ENCODE measurements around the gene TAMALIN. TPM values are rescaled to one million over a fixed set of nuclear protein-coding genes. Genes with fewer than 3 reads are reported as not detected.

The TAMALIN gene
- total and polyA plus RNA-seq, 2 experiments from 2014 or later = 0.34 to 3.0 TPM

GRCh38 chr12:52013626-52014310 is 7.0 kb downstream of the TAMALIN start (continued):
- no peak for TF ChIP-seq CTCF (conservative IDR thresholded peaks at IDR 0.05; ENCODE audit: low read depth in 2 of 2)

- Histone ChIP-seq H3K4me2 (peak overlapping the region; percentile 70), H3K27me3 (ENCODE audit: insufficient read depth) (peaks cover 44% of the 10 kb centered on the region), H3F3A (replicated peaks; ENCODE audit: low read depth) (0 out of 2 replicates have a peak, but pooled peaks cover 13% of the 10 kb centered on the region), H3K4me3 (peak overlapping the region; percentile 51), H3K79me2 (replicated peaks; ENCODE audit: insufficient read depth) (no peaks in the 10 kb centered on the region), H4K20me1 (replicated peaks; ENCODE audit: insufficient read depth) (no peaks in the 10 kb centered on the region; the same call in 1 of the 2 replicates), H3K27ac (ENCODE audit: low read depth) (no peak overlapping the region), H3K36me3 (ENCODE audit: insufficient read depth) (no peaks in the 10 kb centered on the region), H3K4me1 (ENCODE audit: insufficient read depth) (peaks cover 23% of the 10 kb centered on the region), H3K9me2 (ENCODE audit: insufficient read depth) (no peaks in the 10 kb centered on the region), H2AFZ (peak overlapping the region; percentile 90)
- ATAC-seq = peak; percentile 48
- H3K36me3 Mint-ChIP-seq (ENCODE audit: low read depth) = peaks cover 3% of the 10 kb centered on the region; the same call in 2 of the 3 replicates
- H3K27ac Mint-ChIP-seq = no peak overlapping the region
- peak; percentile 80 for DNase-seq (ENCODE audit: low spot score)
- no peaks in the 10 kb centered on the region; the same call in 2 of the 3 replicates for H3K9me3 Mint-ChIP-seq
- peaks cover 29% of the 10 kb centered on the region for H3K4me1 Mint-ChIP-seq
- peaks cover 49% of the 10 kb centered on the region for H3K27me3 Mint-ChIP-seq (ENCODE audit: insufficient read depth, low read depth, poor library complexity)
- peak overlapping the region; percentile 58 for H3K4me3 Mint-ChIP-seq
- TF ChIP-seq CTCF (conservative IDR thresholded peaks at IDR 0.05; ENCODE audit: low read depth in 2 of 2) (no peak), CREB1 (CRISPR knock-in tag; IDR thresholded peaks at IDR 0.05; ENCODE audit: low read depth) (no peak), EZH2phosphoT487 (IDR thresholded peaks at IDR 0.05; ENCODE audit: unreplicated experiment) (no peak), POLR2AphosphoS5 (IDR thresholded peaks at IDR 0.05; ENCODE audit: low read depth) (peak; percentile 12; the same call in 1 of the 2 replicates)
These were observed 8.1 kb downstream of the TAMALIN start for GRCh38 chr12:52014567-52015530.

- no peak for DNase-seq (ENCODE audit: low spot score)
- H2AFZ ChIP-seq = no peak overlapping the region
- no peaks in the 10 kb centered on the region for H3K9me2 ChIP-seq (ENCODE audit: insufficient read depth)
- peaks cover 43% of the 10 kb centered on the region for H3K27me3 ChIP-seq (ENCODE audit: insufficient read depth)
- Mint-ChIP-seq H3K36me3 (ENCODE audit: low read depth) (peaks cover 3% of the 10 kb centered on the region; the same call in 2 of the 3 replicates), H3K4me1 (peaks cover 31% of the 10 kb centered on the region), H3K27me3 (ENCODE audit: insufficient read depth, low read depth, poor library complexity) (peaks cover 48% of the 10 kb centered on the region), H3K4me3 (no peak overlapping the region), H3K9me3 (no peaks in the 10 kb centered on the region; the same call in 2 of the 3 replicates), H3K27ac (no peak overlapping the region)
- 0 out of 2 replicates have a peak, but pooled peaks cover 12% of the 10 kb centered on the region for H3F3A ChIP-seq (replicated peaks; ENCODE audit: low read depth)
- H3K4me1 ChIP-seq (ENCODE audit: insufficient read depth) = peaks cover 18% of the 10 kb centered on the region
- no peaks in the 10 kb centered on the region for H3K79me2 ChIP-seq (replicated peaks; ENCODE audit: insufficient read depth)
- no peak for ATAC-seq
- H4K20me1 ChIP-seq (replicated peaks; ENCODE audit: insufficient read depth) = no peaks in the 10 kb centered on the region; the same call in 1 of the 2 replicates
- H3K4me2 ChIP-seq = peak overlapping the region; percentile 68
- no peaks in the 10 kb centered on the region for H3K36me3 ChIP-seq (ENCODE audit: insufficient read depth)
- peak overlapping the region; percentile 47; the same call in 1 of the 2 replicates for H3K4me3 ChIP-seq
- no peak overlapping the region for H3K27ac ChIP-seq (ENCODE audit: low read depth)
- TF ChIP-seq REST (IDR thresholded peaks at IDR 0.05; ENCODE audit: unreplicated experiment) (no peak), EZH2 (IDR thresholded peaks at IDR 0.05; ENCODE audit: low read depth, unreplicated experiment) (no peak), ZNF114 (CRISPR knock-in tag; IDR thresholded peaks at IDR 0.05) (no peak), CREB1 (CRISPR knock-in tag; IDR thresholded peaks at IDR 0.05; ENCODE audit: low read depth) (no peak), ETS1 (IDR thresholded peaks at IDR 0.05) (no peak), NANOG (IDR thresholded peaks at IDR 0.05; ENCODE audit: borderline replicate concordance) (no peak)
These were observed 8.8 kb downstream of the TAMALIN start for GRCh38 chr12:52015532-52016041.
